Heart right ventricle (tissue), 16 donors: ENCODE measurements around the gene PIGM. TPM values are rescaled to one million over a fixed set of nuclear protein-coding genes. Genes with fewer than 3 reads are reported as not detected.

Source experiments
- ATAC-seq, 8 donors: fragments of 200-7000 bp; cut with Tn5 transposase; one replicate each; pipeline ENCODE4 v1.9.1; 2020; ENCODE audit warnings: mild to moderate bottlenecking in 8 of 8, moderate library complexity in 8 of 8, moderate number of reproducible peaks in 1 of 8
- DNase-seq, 2 donors: peaks; one replicate each; pipeline ENCODE4 v3.0.0-alpha.2; 2020
- H3K27ac ChIP-seq, 10 donors: fragments of 200-600 bp; sonication (generic) in 2 of 10; one replicate each; pipeline versions ENCODE4 v1.5.0 to v1.8.0; 2020 to 2022; ENCODE audit warnings: mild to moderate bottlenecking in 3 of 10
- H3K27me3 ChIP-seq, 7 donors: fragments of 200-600 bp; one replicate each; pipeline ENCODE4 v1.8.0; 2021 to 2022; ENCODE audit warnings: mild to moderate bottlenecking in 2 of 7
- H3K36me3 ChIP-seq, 9 donors: fragments of 200-600 bp; sonication (generic) in 1 of 9; one replicate each; pipeline versions ENCODE4 v1.5.0 to v1.8.0; 2020 to 2022; ENCODE audit warnings: mild to moderate bottlenecking in 2 of 9
- H3K4me1 ChIP-seq, 9 donors: fragments of 200-600 bp; sonication (generic) in 1 of 9; one replicate each; pipeline versions ENCODE4 v1.5.0 to v1.8.0; 2020 to 2022; ENCODE audit warnings: mild to moderate bottlenecking in 4 of 9
- H3K4me3 ChIP-seq, 10 donors: fragments of 200-600 bp; sonication (generic) in 2 of 10; one replicate each; pipeline versions ENCODE4 v1.5.0 to v1.8.0; 2020 to 2022; ENCODE audit warnings: mild to moderate bottlenecking in 7 of 10, moderate library complexity in 2 of 10
- H3K9me3 ChIP-seq, 11 donors: fragments of 200-600 bp in 10 of 11; sonication (generic) in 2 of 11; one replicate each; pipeline versions ENCODE4 v1.5.0 to v1.8.0; 2013 to 2022; ENCODE audit warnings: mild to moderate bottlenecking in 2 of 11, control low read depth in 1 of 11, moderate library complexity in 1 of 11
- CTCF ChIP-seq, 9 donors: fragments of 200-600 bp; sonication (generic) in 2 of 9; IDR thresholded peaks; one replicate each; pipeline versions ENCODE4 v1.5.0 to v1.8.0; 2021 to 2022; ENCODE audit warnings: antibody characterized with exemption in 9 of 9, mild to moderate bottlenecking in 5 of 9, moderate library complexity in 1 of 9
- WGBS, 2 donors: extraction: QIAGEN DNeasy Blood & Tissue Kit; methylation state at CpG; one replicate each; pipeline ENCODE4 v1.1.7; 2013; ENCODE audit warnings: inconsistent platforms in 1 of 2; 5-methylcytosine and 5-hydroxymethylcytosine counted together
- intact Hi-C, 10 donors: fragments of 100-400 bp; cut with DNase I; formaldehyde crosslinking; loops; one replicate each; pipeline versions ENCODE4 v1.11.1 to v1.14.2; 2022
- polyA plus RNA-seq, 2 donors: library from polyadenylated mRNA; stranded (reverse); fragments of 200-250 nt; gene quantifications; one replicate each; pipeline ENCODE4 v1.2.3, GENCODE V29; 2013
- total RNA-seq, 10 donors: library from RNA; stranded (reverse); fragmentation: NEBNext Ultra II Directional in 3 of 10; extraction: Animal tissue kit (Norgen Biotek cat#: 25700) in 3 of 10; gene quantifications; one replicate each; pipeline versions ENCODE4 v1.2.1 to v1.2.4, GENCODE V29; 2021 to 2023
- donor health status: Arrhythmogenic right ventricular cardiomyopathy.
- donor health status: ischemic (EF 13 %, LVEDD 7.1; RV severe dilation, severe dysfunction).
- donor health status: healthy with polysubstance abuse.
- donor health status: DM: no; HTN: yes; CAD: no.
- donor health status: DM: no; HTN: no; CAD: no.
- donor health status: ischemic (EF 25% LVEDD 6.9; RV normal size, moderate dysfunction).
- donor health status: ischemic (EF 25% LVEDD 5.7; RV mildly dilated, moderate dysfunction).
- donor health status: healthy.
- donor health status: DM: yes; HTN: yes; CAD: no.
- donor health status: Ischemic cardiomyopathy.
- donor health status: ischemic (EF 35%, LVEDD 5.7; RV mildly dilated, moderate dysfunction).
- donor health status: nonischemic (EF 11% LVEDD 7.7; RV severe dilation, severe dysfunction).
- donor health status: DM: yes; HTN: yes; CAD: no.
- donor health status: PGD.
- donor health status: ischemic (EF 29% LVEDD 5.4; RV normal size, mild dysfunction).
- donor health status: nonischemic (EF 23%, LVEDD 6.1; RV moderate dilation, normal function).

PIGM gene
- total and polyA plus RNA-seq, 12 donors: 1.5 to 3.0 (median 2.5) TPM

GRCh38 chr1:159982280-159982679 is 49.5 kb downstream of the PIGM start:
- peaks cover 0 to 19% (median 0%) of the 10 kb centered on the region in 7 donors for H3K27me3 ChIP-seq
- no peak for ATAC-seq
- WGBS, 2 donors: 55 to 64% methylated on average over 6 of the region's 6 CpGs
- H3K9me3 ChIP-seq: no peaks in the 10 kb centered on the region
- TF ChIP-seq CTCF (IDR thresholded peaks at IDR 0.05): no peak
- no peak overlapping the region for H3K27ac ChIP-seq
- no peak overlapping the region for H3K4me3 ChIP-seq
- no peak for DNase-seq
- intact Hi-C loops: no loop called here
- H3K4me1 ChIP-seq: no peaks in the 10 kb centered on the region
- no peaks in the 10 kb centered on the region for H3K36me3 ChIP-seq

GRCh38 chr1:159981351-159982055 is 50.3 kb downstream of the PIGM start:
- no peak overlapping the region for H3K4me3 ChIP-seq
- H3K27ac ChIP-seq: no peak overlapping the region
- no peaks in the 10 kb centered on the region for H3K36me3 ChIP-seq
- 96% methylated on average over 6 of the region's 6 CpGs for WGBS, 2 donors
- no peaks in the 10 kb centered on the region for H3K9me3 ChIP-seq
- no peaks in the 10 kb centered on the region for H3K4me1 ChIP-seq
- DNase-seq (no peak), ATAC-seq (no peak)
- intact Hi-C loops: no loop called here
- TF ChIP-seq CTCF (IDR thresholded peaks at IDR 0.05): no peak
- H3K27me3 ChIP-seq: peaks cover 0 to 23% (median 0%) of the 10 kb centered on the region in 7 donors

- peaks cover 0 to 23% (median 0%) of the 10 kb centered on the region in 7 donors for H3K27me3 ChIP-seq
- WGBS, 2 donors: 95 to 96% methylated on average over 7 of the region's 7 CpGs
- intact Hi-C loops: no loop called here
- H3K4me3 ChIP-seq: no peak overlapping the region
- DNase-seq (no peak), ATAC-seq (no peak)
- no peaks in the 10 kb centered on the region for H3K36me3 ChIP-seq
- H3K4me1 ChIP-seq: no peaks in the 10 kb centered on the region
- no peak for TF ChIP-seq CTCF (IDR thresholded peaks at IDR 0.05)
- no peaks in the 10 kb centered on the region for H3K9me3 ChIP-seq
- H3K27ac ChIP-seq: no peak overlapping the region
These were observed 51.0 kb downstream of the PIGM start for GRCh38 chr1:159980786-159981185.

- WGBS, 2 donors: 69 to 70% methylated on average over 6 of the region's 6 CpGs
- ATAC-seq: no peak
- Histone ChIP-seq H3K4me1 (no peaks in the 10 kb centered on the region), H3K9me3 (no peaks in the 10 kb centered on the region), H3K36me3 (no peaks in the 10 kb centered on the region), H3K4me3 (no peak overlapping the region), H3K27me3 (peaks cover 0 to 29% (median 0%) of the 10 kb centered on the region in 7 donors), H3K27ac (no peak overlapping the region)
- intact Hi-C loops: no loop called here
- no peak for TF ChIP-seq CTCF (IDR thresholded peaks at IDR 0.05)
- DNase-seq: no peak
These were observed 51.7 kb downstream of the PIGM start for GRCh38 chr1:159980076-159980475.
